ENCODE measurements around the gene SPTBN2.

The SPTBN2 gene

DNA sequence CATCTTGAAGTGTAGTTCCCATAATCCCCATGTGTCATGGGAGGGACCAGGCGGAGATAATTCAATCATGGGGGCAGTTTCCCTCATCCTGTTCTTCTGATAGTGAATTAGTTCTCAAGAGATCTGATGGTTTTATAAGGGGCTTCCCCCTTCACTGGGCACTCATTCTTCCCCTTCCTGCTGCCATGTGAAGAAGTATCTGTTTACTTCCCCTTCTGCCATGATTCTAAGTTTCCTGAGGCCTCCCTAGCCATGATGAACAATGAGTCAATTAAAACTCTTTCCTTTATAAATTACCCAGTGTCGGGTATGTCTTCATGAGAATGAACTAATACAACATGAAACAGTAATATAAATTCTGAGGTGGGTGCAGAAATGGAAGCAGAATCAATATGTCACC, 12.1 kb upstream of the SPTBN2 start:
- no peak for DNase-seq (ENCODE audit: low read depth)
- H3K4me3 ChIP-seq (ENCODE audit: control insufficient read depth, low read depth, low read length), result no peak overlapping the region
- TF ChIP-seq, protein P1, sequence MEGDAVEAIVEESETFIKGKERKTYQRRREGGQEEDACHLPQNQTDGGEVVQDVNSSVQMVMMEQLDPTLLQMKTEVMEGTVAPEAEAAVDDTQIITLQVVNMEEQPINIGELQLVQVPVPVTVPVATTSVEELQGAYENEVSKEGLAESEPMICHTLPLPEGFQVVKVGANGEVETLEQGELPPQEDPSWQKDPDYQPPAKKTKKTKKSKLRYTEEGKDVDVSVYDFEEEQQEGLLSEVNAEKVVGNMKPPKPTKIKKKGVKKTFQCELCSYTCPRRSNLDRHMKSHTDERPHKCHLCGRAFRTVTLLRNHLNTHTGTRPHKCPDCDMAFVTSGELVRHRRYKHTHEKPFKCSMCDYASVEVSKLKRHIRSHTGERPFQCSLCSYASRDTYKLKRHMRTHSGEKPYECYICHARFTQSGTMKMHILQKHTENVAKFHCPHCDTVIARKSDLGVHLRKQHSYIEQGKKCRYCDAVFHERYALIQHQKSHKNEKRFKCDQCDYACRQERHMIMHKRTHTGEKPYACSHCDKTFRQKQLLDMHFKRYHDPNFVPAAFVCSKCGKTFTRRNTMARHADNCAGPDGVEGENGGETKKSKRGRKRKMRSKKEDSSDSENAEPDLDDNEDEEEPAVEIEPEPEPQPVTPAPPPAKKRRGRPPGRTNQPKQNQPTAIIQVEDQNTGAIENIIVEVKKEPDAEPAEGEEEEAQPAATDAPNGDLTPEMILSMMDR (IDR thresholded peaks at IDR 0.05; ENCODE audit: control insufficient read depth, insufficient read depth, low read depth, low read length, missing control alignments), result no peak

DNA sequence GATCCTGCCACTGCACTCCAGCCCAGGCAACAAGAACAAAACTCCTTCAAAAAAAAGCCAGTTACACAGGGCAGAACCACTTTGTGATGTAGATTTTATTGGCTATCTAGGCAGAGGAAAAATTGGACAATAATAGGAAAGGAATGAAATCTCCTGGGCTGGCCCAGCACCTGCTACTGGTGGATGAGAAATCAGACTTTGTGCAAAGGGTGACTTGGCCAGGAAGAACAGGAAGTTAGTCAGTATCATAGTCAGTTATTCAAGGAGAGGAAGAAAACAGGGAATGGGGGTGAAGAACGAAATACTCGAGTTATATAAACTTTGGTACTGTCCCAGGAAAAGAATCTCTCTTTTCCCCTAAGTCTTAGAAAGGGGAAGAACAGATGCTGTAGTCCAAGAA, 11.0 kb upstream of the SPTBN2 start:
- TF ChIP-seq, protein P1 (IDR thresholded peaks at IDR 0.05; ENCODE audit: control insufficient read depth, insufficient read depth, low read depth, low read length, missing control alignments), result no peak
- no peak overlapping the region for H3K4me3 ChIP-seq (ENCODE audit: control insufficient read depth, low read depth, low read length)
- DNase-seq (ENCODE audit: low read depth), result peak; percentile 4

DNA sequence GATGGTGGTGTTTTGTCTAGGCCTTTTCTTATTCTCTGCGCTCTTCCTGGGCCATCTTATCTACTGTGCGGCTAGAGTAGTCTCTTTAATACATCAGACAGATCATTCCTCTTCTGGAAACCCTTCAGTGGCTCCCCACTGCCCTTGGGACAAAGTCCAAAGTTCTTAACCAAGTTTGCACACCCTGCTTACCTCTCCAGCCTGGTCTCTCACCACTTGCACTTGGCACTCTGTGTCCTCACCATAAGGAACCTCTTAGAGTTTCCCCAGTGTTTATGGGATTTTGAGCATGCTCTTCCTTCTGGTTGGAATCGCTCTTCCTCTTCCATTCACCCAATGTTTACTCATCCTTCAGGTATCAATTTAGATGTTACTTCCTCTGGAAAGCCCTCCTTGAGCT, 5.2 kb upstream of the SPTBN2 start:
- no peak overlapping the region for H3K4me3 ChIP-seq (ENCODE audit: control insufficient read depth, low read depth, low read length)
- DNase-seq (ENCODE audit: low read depth), result no peak
- TF ChIP-seq, protein P1 (IDR thresholded peaks at IDR 0.05; ENCODE audit: control insufficient read depth, insufficient read depth, low read depth, low read length, missing control alignments), result no peak

DNA sequence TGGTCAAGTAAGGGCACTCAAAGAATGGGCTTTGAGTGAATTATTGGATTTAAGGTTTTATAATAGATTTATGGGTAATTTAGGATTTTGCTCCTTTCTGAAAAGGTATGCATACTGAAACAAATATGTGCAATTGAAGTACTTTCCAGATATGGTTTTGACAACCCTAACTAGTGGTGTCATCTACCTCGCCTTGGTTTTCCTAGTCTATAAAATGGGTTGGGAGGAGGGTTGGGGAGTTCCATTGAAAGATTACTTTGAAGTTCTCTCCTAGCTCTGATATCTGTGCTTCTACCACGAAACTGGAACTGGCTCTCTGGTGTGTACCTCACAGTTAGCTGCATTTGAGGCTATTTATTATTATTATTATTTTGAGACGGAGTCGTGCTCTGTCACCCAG, 431 bp upstream of the SPTBN2 start:
- H3K4me3 ChIP-seq (ENCODE audit: control insufficient read depth, low read depth, low read length), result no peak overlapping the region
- no peak for DNase-seq (ENCODE audit: low read depth)
- TF ChIP-seq, protein P1 (IDR thresholded peaks at IDR 0.05; ENCODE audit: control insufficient read depth, insufficient read depth, low read depth, low read length, missing control alignments), result no peak

DNA sequence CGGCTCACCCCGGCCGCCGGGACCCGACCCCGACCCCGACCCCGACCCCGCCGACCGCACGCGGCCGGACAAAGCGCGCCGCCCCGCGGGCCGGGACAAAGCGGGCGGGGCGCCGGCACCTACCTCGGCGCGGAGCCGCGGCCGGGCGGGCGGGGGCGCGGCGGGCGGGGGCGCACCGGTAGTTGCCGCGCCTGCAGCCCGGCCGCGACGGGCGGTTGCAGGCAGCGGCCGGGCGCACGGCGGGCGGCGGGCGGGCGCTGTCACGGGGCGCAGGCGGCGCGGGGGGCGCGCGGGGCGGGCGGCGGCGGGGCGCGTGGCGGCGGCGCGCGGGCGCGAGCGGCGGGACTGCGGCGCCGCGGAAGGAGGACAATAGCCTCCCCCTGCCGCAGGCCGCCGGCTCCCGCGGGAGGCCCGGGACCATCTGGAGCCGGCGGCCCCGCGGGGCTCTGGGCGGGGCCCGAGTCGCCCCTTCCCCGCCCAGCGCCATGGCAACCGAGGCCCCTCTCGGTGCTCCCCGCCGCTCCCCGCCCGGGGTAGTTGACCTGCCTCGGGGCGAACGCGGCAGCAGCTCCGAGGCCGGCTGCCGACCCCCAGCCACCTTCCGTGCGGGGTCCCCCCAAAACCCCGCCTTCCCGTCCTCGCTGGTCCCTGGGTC, 851 bp downstream of the SPTBN2 start:
- TF ChIP-seq, protein P1 (IDR thresholded peaks at IDR 0.05; ENCODE audit: control insufficient read depth, insufficient read depth, low read depth, low read length, missing control alignments), result no peak
- peak overlapping the region; percentile 31 for H3K4me3 ChIP-seq (ENCODE audit: control insufficient read depth, low read depth, low read length)
- no peak for DNase-seq (ENCODE audit: low read depth)

DNA sequence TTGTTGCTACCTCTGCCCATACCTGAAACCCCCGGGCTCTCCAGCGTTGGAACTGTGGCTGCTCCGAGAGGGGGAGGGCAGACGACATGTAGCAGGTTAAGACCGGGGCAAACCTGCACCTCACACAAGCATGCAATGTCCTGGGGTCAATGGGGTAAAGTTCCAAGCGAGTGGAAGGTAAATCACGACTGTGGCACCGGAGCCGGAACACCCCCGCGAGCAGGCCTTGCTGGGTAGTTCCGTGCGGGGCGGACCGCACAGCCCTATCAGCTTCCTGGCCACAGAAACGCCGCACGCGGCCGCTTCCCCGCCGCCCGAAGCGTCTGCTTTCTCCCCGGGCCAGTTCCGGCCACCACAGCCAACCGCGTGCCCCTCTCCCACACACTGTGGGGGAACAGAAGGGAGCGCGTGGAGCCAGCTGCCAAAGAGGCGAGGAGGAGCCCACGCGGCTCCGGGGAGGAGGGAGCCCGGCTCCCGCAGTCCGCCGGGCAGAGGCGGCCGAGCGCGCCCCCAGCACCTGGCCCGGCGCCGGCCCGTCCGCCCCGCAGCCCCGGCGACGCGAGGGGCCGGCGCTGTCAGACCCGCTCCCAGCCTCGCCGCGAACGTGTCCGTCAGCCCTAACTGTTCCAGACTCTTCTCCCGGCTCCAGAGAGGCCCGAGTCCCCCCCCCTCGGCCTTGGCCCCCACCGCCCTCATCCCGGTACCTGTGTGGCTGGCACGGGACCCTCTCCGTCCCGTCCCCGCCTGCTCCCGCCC, 1.6 kb downstream of the SPTBN2 start:
- no peak for DNase-seq (ENCODE audit: low read depth)
- TF ChIP-seq, protein P1 (IDR thresholded peaks at IDR 0.05; ENCODE audit: control insufficient read depth, insufficient read depth, low read depth, low read length, missing control alignments), result no peak

More for the DNA sequence above, 1.6 kb downstream of the SPTBN2 start:
- H3K4me3 ChIP-seq (ENCODE audit: control insufficient read depth, low read depth, low read length), result peak overlapping the region; percentile 44

All from AG09309 (cell line).